ENCODE results near the gene ABCC6. TPM values are rescaled to one million over a fixed set of nuclear protein-coding genes. Genes with fewer than 3 reads are reported as not detected.
"Not testable (repeated sequence)": the region's sequence is repeated elsewhere in the genome, so short reads cannot be mapped to it uniquely, and the experiment has no call there.

The ABCC6 gene
- polyA plus RNA-seq, 3 donors from 2014 or later = 0.03 TPM; not detected in 2

- Mint-ChIP-seq H3K36me3 (no peaks in the 10 kb centered on the region), H3K4me1 (no peaks in the 10 kb centered on the region), H3K27ac (no peak overlapping the region), H3K27me3 (ENCODE audit: low read depth in 3 of 3) (peaks cover 0 to 12% (median 0%) of the 10 kb centered on the region in 3 donors), H3K4me3 (no peak overlapping the region), H3K9me3 (no peaks in the 10 kb centered on the region)
- no peak for DNase-seq
These were observed 33.5 kb downstream of the ABCC6 start for GRCh38 chr16:16189842-16190241.

DNA sequence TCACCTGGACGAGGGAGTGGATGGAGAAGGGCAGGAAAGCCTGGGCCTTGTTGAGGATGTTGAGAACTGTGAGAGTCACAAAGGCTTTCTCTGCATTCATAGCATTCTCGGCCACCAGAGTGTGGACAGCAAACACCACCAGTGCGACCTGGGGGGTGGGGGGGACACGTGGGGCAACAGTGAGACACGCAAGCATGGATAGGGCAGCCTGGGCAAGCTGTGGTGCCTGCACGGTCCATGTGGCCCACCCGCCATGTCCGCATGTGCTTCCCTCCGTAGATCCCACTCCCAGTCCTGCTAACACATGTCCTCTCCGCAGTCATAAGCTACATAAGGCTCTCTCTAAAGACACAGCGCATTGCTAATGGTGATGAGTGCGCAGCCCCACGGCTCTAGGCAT lies 34.5 kb downstream of the ABCC6 start:
- DNase-seq = no peak
- no peak overlapping the region for H3K4me3 Mint-ChIP-seq
- H3K9me3 Mint-ChIP-seq = no peaks in the 10 kb centered on the region
- no peaks in the 10 kb centered on the region for H3K4me1 Mint-ChIP-seq
- H3K27me3 Mint-ChIP-seq (ENCODE audit: low read depth in 3 of 3) = peaks cover 0 to 12% (median 0%) of the 10 kb centered on the region in 3 donors
- no peak overlapping the region for H3K27ac Mint-ChIP-seq
- no peaks in the 10 kb centered on the region for H3K36me3 Mint-ChIP-seq

- H3K4me3 Mint-ChIP-seq = no peak overlapping the region
- H3K4me1 Mint-ChIP-seq = no peaks in the 10 kb centered on the region
- H3K27me3 Mint-ChIP-seq (ENCODE audit: low read depth in 3 of 3) = peaks cover 0 to 4% (median 0%) of the 10 kb centered on the region in 3 donors
- no peaks in the 10 kb centered on the region for H3K9me3 Mint-ChIP-seq
- no peak overlapping the region for H3K27ac Mint-ChIP-seq
- DNase-seq = no peak
- H3K36me3 Mint-ChIP-seq = no peaks in the 10 kb centered on the region
These were observed 36.5 kb downstream of the ABCC6 start for GRCh38 chr16:16186820-16187219.

- Mint-ChIP-seq H3K4me1 (no peaks in the 10 kb centered on the region), H3K4me3 (no peak overlapping the region), H3K27me3 (ENCODE audit: low read depth in 3 of 3) (peaks cover 0 to 2% (median 0%) of the 10 kb centered on the region in 3 donors), H3K27ac (no peak overlapping the region), H3K36me3 (no peaks in the 10 kb centered on the region), H3K9me3 (no peaks in the 10 kb centered on the region)
- no peak for DNase-seq
These were observed 38.2 kb downstream of the ABCC6 start for GRCh38 chr16:16185095-16185494.

GRCh38 chr16:16184594-16184993 lies 38.7 kb downstream of the ABCC6 start:
- H3K27ac Mint-ChIP-seq = no peak overlapping the region

DNA sequence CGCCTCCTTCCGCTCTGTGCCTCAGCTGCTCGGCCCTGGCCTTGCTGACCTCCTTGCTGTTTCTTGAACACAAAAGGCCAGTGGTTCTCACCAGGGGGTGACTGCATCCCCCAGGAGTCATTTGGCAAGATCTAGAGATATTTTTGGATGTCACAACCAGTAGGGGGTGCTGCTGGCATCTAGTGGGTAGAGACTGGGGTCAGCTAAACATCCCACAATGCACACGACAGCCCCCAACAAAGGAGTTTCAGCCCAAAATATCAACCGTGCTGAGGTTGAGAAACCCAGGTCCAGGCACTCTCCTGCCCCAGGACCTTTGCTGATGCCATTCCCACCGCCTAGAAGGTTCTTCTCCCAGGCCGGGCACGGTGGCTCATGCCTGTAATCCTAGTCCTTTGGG lies 39.7 kb downstream of the ABCC6 start:
- Mint-ChIP-seq H3K4me1 (no peaks in the 10 kb centered on the region), H3K9me3 (peaks cover 0 to 2% (median 0%) of the 10 kb centered on the region in 6 donors), H3K27ac (no peak overlapping the region), H3K4me3 (no peak overlapping the region), H3K27me3 (ENCODE audit: low read depth in 3 of 3) (peaks cover 0 to 2% (median 0%) of the 10 kb centered on the region in 3 donors), H3K36me3 (no peaks in the 10 kb centered on the region)
- no peak for DNase-seq

More at GRCh38 chr16:16184594-16184993, 38.7 kb downstream of the ABCC6 start:
- Mint-ChIP-seq H3K36me3 (no peaks in the 10 kb centered on the region), H3K4me1 (no peaks in the 10 kb centered on the region), H3K4me3 (no peak overlapping the region), H3K9me3 (no peaks in the 10 kb centered on the region), H3K27me3 (ENCODE audit: low read depth in 3 of 3) (peaks cover 0 to 2% (median 0%) of the 10 kb centered on the region in 3 donors)
- no peak for DNase-seq

DNA sequence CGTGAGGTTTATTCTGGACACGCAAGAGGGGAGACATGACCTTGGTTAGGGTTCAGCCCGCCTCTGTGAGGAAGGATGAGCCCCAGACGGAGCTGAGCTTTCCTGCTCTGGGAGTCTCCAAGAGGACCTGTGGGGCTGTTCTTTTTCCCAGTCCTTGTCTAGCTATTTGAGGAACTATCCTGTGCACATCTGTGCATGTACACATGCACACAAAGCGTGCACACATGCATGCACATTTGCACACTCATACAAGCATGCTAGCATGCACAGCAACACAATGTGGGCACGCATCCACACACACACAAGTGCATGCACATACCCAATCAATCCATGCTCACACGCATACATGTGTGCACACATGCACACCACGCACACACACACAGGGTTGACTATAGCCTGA lies 40.4 kb downstream of the ABCC6 start:
- no peak overlapping the region for H3K4me3 Mint-ChIP-seq
- no peaks in the 10 kb centered on the region for H3K4me1 Mint-ChIP-seq
- peaks cover 0 to 2% (median 0%) of the 10 kb centered on the region in 6 donors for H3K9me3 Mint-ChIP-seq
- no peak overlapping the region for H3K27ac Mint-ChIP-seq
- DNase-seq = no peak
- no peaks in the 10 kb centered on the region for H3K36me3 Mint-ChIP-seq
- peaks cover 0 to 2% (median 0%) of the 10 kb centered on the region in 3 donors for H3K27me3 Mint-ChIP-seq (ENCODE audit: low read depth in 3 of 3)

GRCh38 chr16:16181748-16182147 lies 41.5 kb downstream of the ABCC6 start:
- H3K36me3 Mint-ChIP-seq, H3K4me1 Mint-ChIP-seq: not testable (repeated sequence)

DNA sequence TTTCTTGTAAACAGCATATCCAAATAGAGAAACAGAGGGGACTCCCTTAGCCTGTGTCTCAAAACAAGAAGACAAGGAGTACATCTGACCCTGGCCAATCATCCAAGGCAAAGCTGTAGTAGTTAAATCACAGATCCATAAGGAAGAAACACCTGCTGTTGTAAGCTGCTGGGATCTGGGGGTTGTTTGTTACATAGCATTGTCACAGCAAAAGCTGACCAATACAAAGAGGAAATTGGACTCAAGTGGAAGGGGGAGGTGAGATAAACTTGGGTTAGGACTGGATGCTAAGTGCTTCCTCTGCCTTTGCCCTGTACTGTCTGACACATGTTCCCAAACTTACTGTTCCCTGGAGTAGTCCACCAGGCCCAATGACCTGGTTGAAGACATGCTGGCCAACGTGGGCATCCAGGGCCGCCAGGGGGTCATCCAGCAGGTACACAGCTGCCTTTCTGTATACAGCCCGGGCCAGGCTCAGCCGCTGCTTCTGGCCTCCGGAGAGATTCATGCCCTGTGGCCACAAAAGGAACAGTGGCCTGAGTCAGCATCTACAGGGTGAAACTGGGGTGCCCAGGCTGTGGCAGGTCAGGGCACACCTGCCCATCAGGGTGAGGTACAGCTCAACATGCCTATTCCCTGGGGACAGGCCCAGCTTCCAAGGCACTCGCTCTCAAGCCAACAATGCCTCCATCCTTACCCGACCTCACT lies 44.7 kb downstream of the ABCC6 start:
- Mint-ChIP-seq H3K4me3 (no peak overlapping the region), H3K4me1 (no peaks in the 10 kb centered on the region), H3K36me3 (no peaks in the 10 kb centered on the region), H3K9me3 (peaks cover 0 to 2% (median 0%) of the 10 kb centered on the region in 6 donors), H3K27ac (no peak overlapping the region), H3K27me3 (ENCODE audit: low read depth in 3 of 3) (peaks cover 0 to 2% (median 1%) of the 10 kb centered on the region in 3 donors)
- no peak for DNase-seq

More at GRCh38 chr16:16181748-16182147, 41.5 kb downstream of the ABCC6 start:
- DNase-seq; H3K27me3 Mint-ChIP-seq (ENCODE audit: low read depth in 3 of 3); H3K4me3 Mint-ChIP-seq; H3K27ac Mint-ChIP-seq; H3K9me3 Mint-ChIP-seq: not testable (repeated sequence)

DNA sequence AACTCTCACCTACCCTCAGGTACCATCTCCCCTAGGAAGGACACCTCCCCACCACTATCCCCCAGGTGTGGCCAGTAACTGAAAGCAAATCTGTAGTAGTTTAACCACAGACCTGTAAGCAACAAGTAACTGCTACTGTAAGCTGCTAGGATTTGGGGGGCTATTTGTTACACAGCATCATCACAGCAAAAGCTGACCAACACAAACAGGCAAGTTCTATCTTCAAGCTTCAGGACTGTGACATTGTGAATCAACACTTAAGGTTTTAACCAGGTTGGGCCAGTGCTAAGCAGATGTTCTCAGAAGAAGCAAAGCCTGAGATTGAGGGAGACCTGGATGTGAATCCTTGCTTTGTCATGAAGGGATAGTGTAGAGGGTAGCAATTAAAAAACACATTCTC lies 47.0 kb downstream of the ABCC6 start:
- H3K36me3 Mint-ChIP-seq = no peaks in the 10 kb centered on the region
- no peak for DNase-seq
- H3K9me3 Mint-ChIP-seq = peaks cover 0 to 2% (median 0%) of the 10 kb centered on the region in 6 donors
- no peak overlapping the region for H3K4me3 Mint-ChIP-seq
- H3K27ac Mint-ChIP-seq = no peak overlapping the region
- H3K27me3 Mint-ChIP-seq (ENCODE audit: low read depth in 3 of 3) = peaks cover 0 to 1% (median 0%) of the 10 kb centered on the region in 3 donors
- H3K4me1 Mint-ChIP-seq = no peaks in the 10 kb centered on the region

DNA sequence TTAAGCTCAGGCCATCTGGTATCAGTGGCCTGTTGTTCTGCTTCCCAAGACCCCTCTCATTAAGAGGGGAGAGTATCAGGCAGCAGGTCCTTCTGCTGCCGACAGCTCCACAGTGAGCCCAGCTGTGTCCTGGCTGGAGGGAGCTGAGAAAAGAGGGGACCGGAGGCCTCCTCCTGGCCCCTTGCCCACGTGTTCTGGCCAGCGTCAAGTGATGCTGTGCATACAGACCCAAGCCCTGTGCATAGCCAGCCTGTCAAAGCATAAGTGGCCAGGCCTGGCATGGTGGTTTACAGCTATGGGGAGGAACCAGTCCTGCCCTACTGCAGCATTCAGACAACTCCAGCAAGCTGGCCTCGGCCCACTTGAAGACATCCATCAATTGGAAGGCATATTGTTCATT lies 48.0 kb downstream of the ABCC6 start:
- Mint-ChIP-seq H3K36me3 (no peaks in the 10 kb centered on the region), H3K4me3 (no peak overlapping the region), H3K4me1 (no peaks in the 10 kb centered on the region), H3K27ac (no peak overlapping the region), H3K9me3 (peaks cover 0 to 2% (median 0%) of the 10 kb centered on the region in 6 donors), H3K27me3 (ENCODE audit: low read depth in 3 of 3) (peaks cover 0 to 3% (median 0%) of the 10 kb centered on the region in 3 donors)
- no peak for DNase-seq

GRCh38 chr16:16172991-16173390 lies 50.3 kb downstream of the ABCC6 start:
- Mint-ChIP-seq H3K27me3 (ENCODE audit: low read depth in 3 of 3) (peaks cover 0 to 3% (median 0%) of the 10 kb centered on the region in 3 donors), H3K9me3 (no peaks in the 10 kb centered on the region), H3K4me3 (no peak overlapping the region), H3K36me3 (no peaks in the 10 kb centered on the region), H3K27ac (no peak overlapping the region), H3K4me1 (no peaks in the 10 kb centered on the region)
- no peak for DNase-seq

DNA sequence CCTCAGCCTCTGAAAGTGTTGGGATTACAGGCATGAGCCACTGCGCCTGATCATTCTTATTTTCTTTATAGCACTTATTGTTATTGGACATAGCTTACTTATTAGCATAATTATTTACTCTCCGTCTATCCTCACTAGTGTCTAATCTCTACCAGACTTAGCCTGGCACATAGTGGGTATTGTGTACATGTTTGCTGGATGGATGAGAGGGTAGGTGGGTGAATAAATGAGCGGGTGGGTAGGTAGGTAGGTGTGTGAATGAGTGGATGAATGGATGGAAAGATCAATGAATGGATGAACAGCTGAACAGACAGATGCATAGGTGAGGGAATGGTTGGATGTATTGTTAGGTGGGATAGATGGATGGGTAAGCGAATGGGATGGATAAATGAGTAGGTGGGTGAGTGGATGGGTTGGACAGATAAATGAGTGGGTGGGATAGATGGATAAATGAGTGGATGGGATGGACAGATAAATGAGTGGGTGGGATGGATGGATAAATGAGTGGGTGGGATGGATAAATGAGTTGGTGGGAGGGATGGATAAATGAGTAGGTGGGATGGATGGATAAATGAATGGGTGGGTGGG lies 51.9 kb downstream of the ABCC6 start:
- Mint-ChIP-seq H3K36me3 (no peaks in the 10 kb centered on the region), H3K27ac (no peak overlapping the region)

DNA sequence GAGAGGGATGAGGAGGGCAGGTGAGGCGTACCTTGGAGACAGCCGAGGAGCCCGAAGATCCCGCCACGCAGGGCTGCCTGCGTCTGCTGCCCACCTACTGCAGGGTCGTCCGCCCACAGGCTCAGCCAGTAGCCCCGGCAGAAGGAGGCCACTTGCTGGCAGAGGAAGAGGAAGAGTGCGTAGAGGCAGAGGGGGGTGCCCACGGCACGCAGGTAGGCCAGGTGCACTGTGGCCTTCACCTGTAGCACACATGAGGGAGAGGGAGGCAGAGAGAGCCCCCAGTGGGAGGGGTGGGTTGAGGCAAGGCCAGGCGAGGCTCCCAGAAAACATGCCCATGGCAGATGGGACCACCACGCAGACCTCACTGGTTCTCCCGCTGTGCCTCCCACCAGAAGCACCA lies 53.7 kb downstream of the ABCC6 start:
- no peaks in the 10 kb centered on the region for H3K36me3 Mint-ChIP-seq
- no peaks in the 10 kb centered on the region for H3K9me3 Mint-ChIP-seq
- peaks cover 0 to 2% (median 0%) of the 10 kb centered on the region in 3 donors for H3K27me3 Mint-ChIP-seq (ENCODE audit: low read depth in 3 of 3)
- H3K4me3 Mint-ChIP-seq = no peak overlapping the region
- H3K4me1 Mint-ChIP-seq = no peaks in the 10 kb centered on the region
- DNase-seq = no peak
- no peak overlapping the region for H3K27ac Mint-ChIP-seq

More for the DNA sequence above, 51.9 kb downstream of the ABCC6 start:
- no peak for DNase-seq
- Mint-ChIP-seq H3K4me3 (no peak overlapping the region), H3K9me3 (no peaks in the 10 kb centered on the region), H3K27me3 (ENCODE audit: low read depth in 3 of 3) (peaks cover 0 to 3% (median 0%) of the 10 kb centered on the region in 3 donors), H3K4me1 (no peaks in the 10 kb centered on the region)

All from immature natural killer cell (primary cell).